Ishikawa (cell line): ENCODE measurements around the gene PRRT2.

Experiments
- CREB1 ChIP-seq: IDR thresholded peaks from 2 replicates; pipeline ENCODE4 v1.6.1; 2012; ENCODE audit warnings: low read depth
- EP300 ChIP-seq: IDR thresholded peaks from 2 replicates; pipeline ENCODE4 v1.6.1; 2012; ENCODE audit warnings: borderline replicate concordance
- REST ChIP-seq: IDR thresholded peaks from 2 replicates; pipeline ENCODE4 v1.6.1; 2012; ENCODE audit warnings: low read depth, mild to moderate bottlenecking
- TAF1 ChIP-seq: IDR thresholded peaks from 2 replicates; pipeline ENCODE4 v1.6.1; 2012; ENCODE audit warnings: low read depth, mild to moderate bottlenecking
- ZBTB7A ChIP-seq: IDR thresholded peaks from 2 replicates; pipeline ENCODE4 v1.6.1; 2012; ENCODE audit warnings: low read depth

- TF ChIP-seq TAF1, result no peak
- TF ChIP-seq REST, result no peak
- no peak for TF ChIP-seq EP300
- TF ChIP-seq ZBTB7A, result no peak
- no peak for TF ChIP-seq CREB1
Observed at GRCh38 chr16:29791845-29792807, 19.9 kb upstream of the PRRT2 start.
